NT2/D1 (cell line): ENCODE measurements around the gene FOXRED1.
"Not testable (repeated sequence)": the region's sequence is repeated elsewhere in the genome, so short reads cannot be mapped to it uniquely, and the experiment has no call there.

Experiments used
- DNase-seq: peaks from one replicate; pipeline ENCODE4 v3.0.0-alpha.2; 2011; ENCODE audit warnings: low read depth, low spot score
- H3K27me3 ChIP-seq: 2 replicates; pipeline ENCODE4 v1.6.0; 2011; ENCODE audit warnings: mild to moderate bottlenecking; ENCODE audit not compliant: insufficient read length, insufficient read depth
- H3K36me3 ChIP-seq: 2 replicates; pipeline ENCODE4 v1.6.1; 2011; ENCODE audit warnings: mild to moderate bottlenecking, low read length, mixed read lengths; ENCODE audit not compliant: insufficient read depth, insufficient read length
- H3K4me1 ChIP-seq: 2 replicates; pipeline ENCODE4 v1.5.1; 2011; ENCODE audit not compliant: insufficient read depth, insufficient read length
- H3K4me3 ChIP-seq: 2 replicates; pipeline ENCODE4 v1.5.1; 2011; ENCODE audit warnings: low read depth; ENCODE audit not compliant: insufficient read length
- H3K9ac ChIP-seq: 2 replicates; pipeline ENCODE4 v1.6.0; 2011; ENCODE audit warnings: low read depth; ENCODE audit not compliant: insufficient read length
- H3K9me3 ChIP-seq: 2 replicates; pipeline ENCODE4 v1.5.1; 2011; ENCODE audit warnings: mild to moderate bottlenecking, low read length; ENCODE audit not compliant: insufficient read depth
- SUZ12 ChIP-seq: IDR thresholded peaks from 2 replicates; pipeline ENCODE4 v1.6.1; 2011; ENCODE audit not compliant: insufficient read length, insufficient read depth; ENCODE audit errors: extremely low read depth
- YY1 ChIP-seq: IDR thresholded peaks from 2 replicates; pipeline ENCODE4 v1.6.1; 2011; ENCODE audit not compliant: insufficient read length, insufficient read depth
- ZNF274 ChIP-seq: IDR thresholded peaks from 2 replicates; pipeline ENCODE4 v1.6.1; 2011; ENCODE audit warnings: mild to moderate bottlenecking, low read depth, low read length

FOXRED1 gene

GRCh38 chr11:126231725-126232459, 37.1 kb upstream of the FOXRED1 start:
- Histone ChIP-seq H3K9ac (no peak overlapping the region), H3K4me3 (no peak overlapping the region), H3K4me1 (no peaks in the 10 kb centered on the region), H3K9me3 (no peaks in the 10 kb centered on the region), H3K27me3 (no peaks in the 10 kb centered on the region), H3K36me3 (peaks cover 8% of the 10 kb centered on the region)
- DNase-seq = no peak
- TF ChIP-seq YY1 (no peak), ZNF274 (no peak), SUZ12 (no peak)

DNA sequence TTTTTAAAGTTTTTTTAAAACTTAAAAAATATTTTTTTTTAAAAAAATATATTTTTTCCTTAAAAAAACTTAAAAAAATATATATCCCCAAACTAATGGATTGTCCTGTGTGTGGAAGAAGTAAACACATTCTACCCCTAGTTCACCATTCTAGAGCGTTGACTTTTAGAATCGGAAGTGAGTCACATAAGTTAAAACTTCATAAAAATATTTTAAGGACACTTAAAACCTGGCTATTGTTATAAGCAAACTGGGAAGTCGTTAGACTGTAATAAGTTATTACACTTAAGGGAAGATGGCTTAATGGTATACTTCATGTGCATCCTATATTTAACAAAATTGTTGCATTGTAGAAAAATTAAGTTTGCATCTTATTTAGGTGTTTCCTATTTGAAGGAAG, 36.3 kb upstream of the FOXRED1 start:
- TF ChIP-seq YY1 = no peak
- TF ChIP-seq ZNF274 = no peak
- no peak for TF ChIP-seq SUZ12
- H3K4me1 ChIP-seq = no peaks in the 10 kb centered on the region
- no peaks in the 10 kb centered on the region for H3K27me3 ChIP-seq
- H3K36me3 ChIP-seq = peaks cover 8% of the 10 kb centered on the region
- H3K4me3 ChIP-seq = no peak overlapping the region
- H3K9me3 ChIP-seq = no peaks in the 10 kb centered on the region
- H3K9ac ChIP-seq = no peak overlapping the region
- DNase-seq = no peak

GRCh38 chr11:126233391-126233790, 35.6 kb upstream of the FOXRED1 start:
- no peak overlapping the region for H3K4me3 ChIP-seq
- no peaks in the 10 kb centered on the region for H3K9me3 ChIP-seq
- no peak for DNase-seq
- H3K9ac ChIP-seq = no peak overlapping the region
- TF ChIP-seq SUZ12 (no peak), YY1 (no peak), ZNF274 (no peak)
- peaks cover 10% of the 10 kb centered on the region for H3K36me3 ChIP-seq
- no peaks in the 10 kb centered on the region for H3K4me1 ChIP-seq
- H3K27me3 ChIP-seq = no peaks in the 10 kb centered on the region

DNA sequence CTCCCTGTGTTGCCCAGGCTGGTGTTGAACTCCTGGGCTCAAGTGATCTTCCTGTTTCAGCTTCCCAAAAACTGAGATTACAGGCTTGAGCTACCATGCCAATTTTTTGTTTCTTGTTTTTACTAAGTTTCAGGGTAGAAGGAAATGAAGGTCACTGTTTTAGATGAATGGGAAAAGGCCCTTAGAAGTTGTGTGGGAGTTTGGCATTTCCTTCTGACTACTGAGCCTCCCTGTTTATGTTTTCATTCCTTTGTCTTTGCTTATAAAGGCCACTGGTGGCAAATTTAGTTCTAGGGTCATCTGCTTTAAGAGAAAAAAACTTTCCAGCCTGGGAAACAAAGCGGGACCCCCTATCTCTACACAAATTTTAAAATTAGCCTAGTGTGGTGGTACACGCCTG, 22.3 kb upstream of the FOXRED1 start:
- Histone ChIP-seq H3K27me3 (no peaks in the 10 kb centered on the region), H3K4me3 (no peak overlapping the region), H3K4me1 (no peaks in the 10 kb centered on the region), H3K36me3 (peaks cover 50% of the 10 kb centered on the region), H3K9me3 (no peaks in the 10 kb centered on the region), H3K9ac (no peak overlapping the region)
- no peak for DNase-seq
- no peak for TF ChIP-seq ZNF274
- no peak for TF ChIP-seq SUZ12
- TF ChIP-seq YY1 = no peak

DNA sequence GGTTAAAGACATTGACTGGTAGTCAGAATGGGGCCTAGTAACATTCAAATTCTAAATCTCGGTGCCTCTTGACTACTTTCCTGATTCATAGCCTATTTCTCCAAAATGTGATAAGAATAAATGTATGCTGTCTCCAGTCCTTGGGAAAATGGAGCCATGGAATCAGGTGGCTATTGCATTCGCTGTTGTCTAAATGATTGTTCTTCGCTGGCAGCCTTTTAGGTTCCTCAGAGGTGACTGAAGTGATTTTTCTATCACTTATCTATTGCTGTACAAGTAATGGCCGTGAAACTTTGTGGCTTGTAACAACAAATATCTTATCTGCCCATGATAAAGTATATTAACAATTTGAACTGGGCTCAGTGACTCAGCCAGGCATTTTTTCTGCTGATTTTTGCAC, 15.7 kb upstream of the FOXRED1 start:
- no peaks in the 10 kb centered on the region for H3K9me3 ChIP-seq
- H3K9ac ChIP-seq = no peak overlapping the region
- no peaks in the 10 kb centered on the region for H3K4me1 ChIP-seq
- DNase-seq = no peak
- no peak for TF ChIP-seq SUZ12
- TF ChIP-seq YY1 = no peak
- TF ChIP-seq ZNF274 = no peak
- peaks cover 59% of the 10 kb centered on the region for H3K36me3 ChIP-seq
- no peak overlapping the region for H3K4me3 ChIP-seq
- no peaks in the 10 kb centered on the region for H3K27me3 ChIP-seq

DNA sequence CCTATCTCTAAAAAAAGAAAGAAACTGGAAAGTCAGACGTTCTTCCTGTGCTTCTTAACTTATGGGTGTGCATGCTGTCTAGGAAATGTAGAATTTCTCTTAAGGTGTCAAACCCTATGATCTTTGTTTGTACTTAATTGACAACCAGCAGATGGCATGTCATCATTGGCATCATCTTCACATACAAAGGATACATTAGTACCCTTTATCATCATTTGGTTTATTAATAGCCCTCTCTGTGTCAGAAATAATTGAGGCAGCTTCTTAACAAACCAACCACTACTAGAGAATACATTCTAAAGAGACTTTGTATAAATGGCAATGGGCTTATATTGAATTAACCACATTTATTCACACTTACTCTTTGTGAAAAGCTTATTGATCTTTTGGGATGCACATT, 14.1 kb upstream of the FOXRED1 start:
- H3K36me3 ChIP-seq = peaks cover 59% of the 10 kb centered on the region

GRCh38 chr11:126255507-126255906, 13.4 kb upstream of the FOXRED1 start:
- H3K4me1 ChIP-seq, H3K9me3 ChIP-seq, H3K4me3 ChIP-seq, DNase-seq, H3K27me3 ChIP-seq, H3K9ac ChIP-seq: not testable (repeated sequence)
- peaks cover 57% of the 10 kb centered on the region for H3K36me3 ChIP-seq

More for the DNA sequence above, 14.1 kb upstream of the FOXRED1 start:
- Histone ChIP-seq H3K4me3 (no peak overlapping the region), H3K9me3 (no peaks in the 10 kb centered on the region), H3K27me3 (no peaks in the 10 kb centered on the region), H3K9ac (no peak overlapping the region), H3K4me1 (no peaks in the 10 kb centered on the region)
- no peak for DNase-seq
- TF ChIP-seq YY1 (no peak), ZNF274 (no peak)
